ENCODE measurements around the gene TNFSF9.

DNA sequence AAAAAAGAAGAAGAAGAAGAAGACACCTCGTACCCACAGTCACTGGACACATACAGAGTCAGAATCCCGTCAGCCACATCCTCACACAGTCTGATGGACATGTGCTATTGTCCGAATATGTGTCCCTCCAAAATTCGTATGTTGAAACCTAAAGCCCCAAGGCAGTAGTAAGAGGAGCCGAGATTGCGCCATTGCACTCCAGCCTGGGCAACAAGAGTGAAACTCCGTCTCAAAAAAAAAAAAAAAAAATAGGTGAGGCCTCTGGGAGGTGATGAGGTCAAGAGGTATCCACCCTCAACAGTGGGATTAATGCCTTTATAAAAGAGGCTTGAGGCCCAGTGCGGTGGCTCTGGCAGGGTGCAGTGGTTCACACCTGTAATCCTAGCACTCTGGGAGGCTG, 46.6 kb upstream of the TNFSF9 start:
- TF ChIP-seq, protein P1, sequence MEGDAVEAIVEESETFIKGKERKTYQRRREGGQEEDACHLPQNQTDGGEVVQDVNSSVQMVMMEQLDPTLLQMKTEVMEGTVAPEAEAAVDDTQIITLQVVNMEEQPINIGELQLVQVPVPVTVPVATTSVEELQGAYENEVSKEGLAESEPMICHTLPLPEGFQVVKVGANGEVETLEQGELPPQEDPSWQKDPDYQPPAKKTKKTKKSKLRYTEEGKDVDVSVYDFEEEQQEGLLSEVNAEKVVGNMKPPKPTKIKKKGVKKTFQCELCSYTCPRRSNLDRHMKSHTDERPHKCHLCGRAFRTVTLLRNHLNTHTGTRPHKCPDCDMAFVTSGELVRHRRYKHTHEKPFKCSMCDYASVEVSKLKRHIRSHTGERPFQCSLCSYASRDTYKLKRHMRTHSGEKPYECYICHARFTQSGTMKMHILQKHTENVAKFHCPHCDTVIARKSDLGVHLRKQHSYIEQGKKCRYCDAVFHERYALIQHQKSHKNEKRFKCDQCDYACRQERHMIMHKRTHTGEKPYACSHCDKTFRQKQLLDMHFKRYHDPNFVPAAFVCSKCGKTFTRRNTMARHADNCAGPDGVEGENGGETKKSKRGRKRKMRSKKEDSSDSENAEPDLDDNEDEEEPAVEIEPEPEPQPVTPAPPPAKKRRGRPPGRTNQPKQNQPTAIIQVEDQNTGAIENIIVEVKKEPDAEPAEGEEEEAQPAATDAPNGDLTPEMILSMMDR (IDR thresholded peaks at IDR 0.05), result no peak
- no peak for TF ChIP-seq POLR2A (IDR thresholded peaks at IDR 0.05)

Data from esophagus squamous epithelium (tissue), 4 donors.